Cerebellar cortex (tissue), 1 donor: ENCODE measurements around the gene PEX1.
"Not testable (repeated sequence)": the region's sequence is repeated elsewhere in the genome, so short reads cannot be mapped to it uniquely, and the experiment has no call there.

Experiments used
- DNase-seq: peaks from one replicate; pipeline ENCODE4 v3.0.0-alpha.2; 2015; ENCODE audit warnings: low spot score

The PEX1 gene

DNA sequence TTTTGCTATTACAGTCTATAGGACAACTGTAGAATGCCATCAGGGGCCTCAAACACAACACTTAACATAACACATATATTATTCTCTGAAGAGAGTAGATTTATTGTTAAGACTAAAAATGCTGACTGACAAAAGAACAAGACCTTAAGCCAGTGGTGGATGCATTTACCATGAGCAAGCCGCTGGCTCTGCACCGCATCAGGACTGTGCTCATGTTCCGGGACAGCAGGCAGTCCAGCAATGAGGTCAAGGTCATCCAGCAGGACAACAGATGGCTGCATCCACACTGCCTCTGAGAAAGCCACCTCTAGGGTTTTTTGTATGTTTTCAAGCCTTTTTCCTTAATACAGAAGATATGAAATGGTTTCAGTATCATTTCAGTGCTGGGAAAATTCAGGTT is 23.8 kb downstream of the PEX1 start:
- DNase-seq = no peak

DNA sequence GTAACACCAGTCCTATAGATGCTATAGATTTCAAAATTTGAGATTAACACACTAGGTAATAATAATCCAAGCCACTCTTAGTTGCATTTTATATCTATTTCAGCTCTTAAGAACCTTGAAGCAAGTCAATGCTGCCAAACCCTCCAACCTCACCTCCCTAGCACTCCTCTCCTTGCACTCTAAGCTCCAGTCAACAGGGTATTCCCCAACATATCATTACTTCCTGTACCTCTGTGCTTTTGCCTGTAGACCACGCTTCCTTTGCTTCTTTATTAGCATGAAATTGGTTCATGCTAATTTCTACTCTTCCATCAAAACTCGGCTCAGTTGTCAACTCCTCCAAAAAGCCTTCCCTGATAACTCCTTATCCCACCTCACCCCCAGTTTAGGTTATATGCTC is 24.6 kb downstream of the PEX1 start:
- no peak for DNase-seq

DNA sequence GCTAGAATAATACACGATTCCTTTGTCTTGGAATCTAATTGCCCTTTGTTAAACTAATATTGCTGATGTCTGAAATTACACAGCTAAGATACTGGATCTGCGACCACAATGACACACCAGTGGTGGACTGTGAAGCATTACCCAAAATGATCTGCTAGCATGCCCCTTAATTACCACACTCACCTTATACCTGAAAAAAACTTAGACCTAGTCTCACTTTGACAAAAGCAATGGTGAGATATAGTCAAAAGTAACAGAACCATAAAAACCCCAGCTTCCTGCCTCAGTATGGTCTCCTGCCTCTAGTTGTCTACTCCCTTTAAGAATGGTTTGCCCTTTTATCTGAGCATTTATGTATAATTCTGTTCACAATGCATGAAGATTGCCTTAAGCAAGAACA is 29.8 kb downstream of the PEX1 start:
- DNase-seq = no peak

DNA sequence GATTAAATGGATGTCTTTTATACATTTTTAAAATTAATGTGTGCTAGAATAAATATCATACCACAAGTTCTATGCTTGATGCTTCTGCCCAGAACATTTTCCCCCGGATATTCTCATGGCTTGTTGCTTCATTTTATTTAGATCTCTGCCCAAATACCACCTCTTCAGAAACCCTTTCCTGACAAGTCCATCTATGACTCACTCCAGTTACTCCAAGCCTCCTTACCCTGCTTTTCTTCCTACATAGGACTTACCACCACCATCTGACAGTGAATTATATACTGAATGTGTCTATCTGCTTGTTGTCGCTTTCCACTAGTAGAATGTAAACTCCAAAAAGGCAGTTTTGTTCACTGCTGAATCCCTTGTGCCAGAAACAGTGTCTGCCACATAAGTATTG is 31.4 kb downstream of the PEX1 start:
- no peak for DNase-seq

DNA sequence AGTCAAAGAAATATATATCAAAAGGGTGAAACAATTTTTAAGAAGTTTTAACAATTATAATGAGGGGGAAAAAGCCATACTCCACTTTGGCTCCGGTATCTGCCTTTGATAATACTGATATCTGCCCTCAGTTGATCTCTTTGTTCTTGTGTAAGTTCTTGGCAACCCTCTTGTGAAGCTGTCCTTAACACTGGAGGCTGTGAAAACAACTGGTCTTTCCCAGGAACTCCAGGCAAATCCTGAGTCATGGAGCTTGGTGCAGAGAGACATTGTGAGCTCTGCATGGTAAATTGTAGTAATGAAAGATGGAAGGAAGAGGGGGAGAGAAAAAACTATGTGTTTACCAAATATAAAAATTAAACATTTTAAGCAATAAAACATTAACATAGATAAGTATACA is 38.7 kb downstream of the PEX1 start:
- no peak for DNase-seq

DNA sequence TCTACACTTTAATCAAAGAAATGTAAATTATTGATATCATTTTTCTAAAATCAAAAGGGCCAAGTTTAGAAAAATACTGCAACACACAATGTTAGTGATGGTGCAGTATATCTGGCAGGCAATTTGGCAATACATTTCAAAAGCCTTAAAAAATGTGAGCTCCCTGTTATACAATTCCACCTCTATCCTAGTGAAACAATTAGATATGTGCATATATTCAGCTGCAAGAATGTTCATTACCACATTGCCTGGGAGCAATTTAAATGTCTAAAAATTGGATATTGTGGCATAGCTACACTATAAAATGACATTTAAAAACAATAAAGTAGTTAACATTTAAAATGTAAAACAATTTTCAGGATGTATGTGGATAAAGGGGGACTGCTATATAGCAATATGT is 40.5 kb downstream of the PEX1 start:
- no peak for DNase-seq

DNA sequence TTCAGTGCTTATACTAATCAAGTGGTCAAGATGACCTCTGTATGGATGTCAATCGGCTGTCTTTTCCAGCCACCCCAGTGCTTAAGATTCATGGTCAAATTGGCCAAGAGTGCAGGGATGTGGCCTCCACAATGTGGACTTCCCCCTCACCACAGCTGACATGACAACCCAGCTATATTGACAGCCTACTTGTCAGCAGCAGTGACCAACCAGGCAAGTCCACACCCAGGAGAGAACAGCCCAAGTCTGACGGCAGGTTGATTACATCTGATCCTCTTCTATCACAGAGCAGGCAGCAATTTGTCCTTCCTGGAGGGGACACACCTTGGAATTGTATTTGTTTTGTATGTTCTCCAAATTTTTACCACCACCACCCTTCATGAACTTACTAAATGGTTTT is 42.3 kb downstream of the PEX1 start:
- no peak for DNase-seq

DNA sequence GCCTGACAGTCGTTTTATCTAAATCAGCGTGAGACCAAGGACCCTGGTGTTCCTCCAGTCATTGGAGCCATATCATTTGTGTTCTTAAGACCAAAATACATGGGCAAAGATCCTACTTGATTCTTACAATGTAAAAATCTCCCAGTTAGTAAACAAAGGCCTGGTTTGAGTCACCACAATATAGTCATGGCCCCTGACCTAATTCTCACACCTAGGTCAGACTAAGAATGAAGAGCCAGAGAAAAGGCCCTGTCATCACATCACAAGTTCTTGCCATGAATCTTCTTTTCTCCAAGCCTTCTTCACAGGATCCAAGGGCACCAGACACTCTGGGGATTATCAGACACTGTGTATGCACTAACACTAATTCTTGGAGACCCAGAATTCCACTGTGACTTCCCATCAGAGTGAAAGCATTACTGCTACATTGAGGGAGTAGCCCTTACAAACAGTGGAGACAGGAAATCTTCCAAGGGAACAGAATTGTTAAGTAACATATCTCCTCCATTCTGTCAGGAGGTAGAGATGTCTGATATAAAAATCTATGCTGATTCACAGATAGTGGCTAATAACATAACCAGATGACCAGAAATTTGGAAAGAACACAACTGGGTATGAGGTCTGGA is 42.9 kb downstream of the PEX1 start:
- DNase-seq = no peak

DNA sequence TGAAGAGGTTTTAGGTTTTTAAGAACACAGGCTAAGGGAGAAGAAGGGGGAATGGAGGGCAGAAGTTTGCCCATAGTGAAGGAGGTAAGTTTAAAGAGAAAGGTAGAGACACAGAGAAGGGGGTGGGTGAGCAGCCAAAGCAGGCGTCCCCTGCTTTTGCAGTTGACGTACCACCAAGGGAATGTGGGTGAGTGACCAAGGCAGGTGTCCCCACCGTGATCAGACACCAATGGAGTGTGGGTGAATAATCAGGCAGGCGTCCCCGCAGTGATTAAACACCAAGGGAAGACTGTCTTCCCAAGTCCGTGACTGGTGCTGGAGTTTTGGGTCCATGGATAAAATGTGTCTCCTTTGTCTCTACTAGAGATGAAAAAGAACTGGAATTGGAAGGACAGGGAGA is 44.1 kb downstream of the PEX1 start:
- DNase-seq = not testable (repeated sequence)

DNA sequence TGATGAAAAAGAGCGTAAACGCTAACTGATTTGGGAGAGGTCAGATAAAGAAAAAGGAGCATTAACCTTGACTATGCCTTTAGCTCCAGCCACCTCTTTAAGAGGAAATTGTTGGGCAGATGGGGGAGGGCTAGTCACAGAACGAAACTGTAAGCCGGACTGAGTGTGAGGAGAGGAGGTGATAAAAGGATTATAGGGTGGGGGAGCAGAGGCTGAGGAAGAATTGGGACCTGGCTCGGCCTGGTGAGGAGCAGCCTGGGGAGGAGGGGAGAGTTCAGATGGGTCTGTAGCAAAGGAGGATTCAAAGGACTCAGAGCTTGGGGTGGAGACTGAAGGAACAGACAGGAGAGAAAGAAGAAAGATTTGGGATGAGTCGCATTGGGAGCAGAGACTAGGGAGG is 44.7 kb downstream of the PEX1 start:
- DNase-seq = not testable (repeated sequence)

DNA sequence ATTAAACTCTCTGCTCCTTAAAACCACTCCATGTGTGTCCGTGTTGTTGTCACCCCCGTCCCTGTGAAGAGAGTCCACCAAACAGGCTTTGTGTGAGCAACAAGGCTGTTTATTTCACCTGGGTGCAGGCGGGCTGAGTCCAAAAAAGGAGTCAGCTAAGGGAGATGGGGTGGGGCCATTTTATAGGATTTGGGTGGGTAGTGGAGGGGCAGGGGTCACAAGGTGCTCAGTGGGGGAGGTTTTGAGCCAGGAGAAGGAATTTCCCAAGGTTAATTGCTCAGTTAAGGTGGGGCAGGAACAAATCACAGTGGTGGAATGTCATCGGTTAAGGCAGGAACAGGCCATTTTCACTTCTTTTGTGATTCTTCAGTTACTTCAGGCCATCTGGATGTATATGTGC is 49.2 kb downstream of the PEX1 start:
- DNase-seq = not testable (repeated sequence)

DNA sequence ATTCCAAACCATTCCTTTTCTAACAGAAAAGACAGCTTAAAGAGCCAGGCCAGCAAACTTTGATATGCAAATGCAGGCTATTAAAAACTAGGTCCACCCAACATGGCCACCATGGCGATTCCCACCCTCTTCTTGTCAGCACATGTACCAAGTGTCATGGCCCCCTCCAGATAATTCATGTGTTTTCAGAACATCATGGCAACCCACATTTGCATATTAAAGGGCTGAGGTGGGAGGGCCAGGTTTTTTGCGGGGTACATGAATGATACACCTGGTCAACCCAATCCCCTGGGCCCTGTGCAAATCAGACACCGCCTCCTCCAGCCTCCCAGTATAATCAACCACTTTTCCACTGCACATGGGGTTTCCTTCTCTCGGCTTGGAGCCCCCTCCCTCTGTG is 49.6 kb downstream of the PEX1 start:
- no peak for DNase-seq

DNA sequence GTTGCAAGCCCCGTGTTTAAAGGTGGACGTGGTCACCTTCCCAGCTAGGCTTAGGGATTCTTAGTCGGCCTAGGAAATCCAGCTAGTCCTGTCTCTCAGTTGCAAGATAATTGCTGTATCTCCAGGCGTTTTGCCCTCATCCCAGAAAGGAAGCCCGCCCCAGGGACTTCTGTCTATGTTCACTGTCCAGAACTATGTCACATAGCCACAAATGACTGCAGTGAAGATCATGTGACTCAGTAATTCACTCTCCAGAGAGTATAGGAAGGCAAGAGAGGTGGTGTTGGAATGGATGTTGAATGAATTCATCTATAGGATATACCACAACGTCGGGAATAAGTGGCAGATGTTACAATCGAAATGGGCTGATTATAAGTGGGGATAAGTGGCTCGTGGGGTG is 50.2 kb downstream of the PEX1 start:
- no peak for DNase-seq

DNA sequence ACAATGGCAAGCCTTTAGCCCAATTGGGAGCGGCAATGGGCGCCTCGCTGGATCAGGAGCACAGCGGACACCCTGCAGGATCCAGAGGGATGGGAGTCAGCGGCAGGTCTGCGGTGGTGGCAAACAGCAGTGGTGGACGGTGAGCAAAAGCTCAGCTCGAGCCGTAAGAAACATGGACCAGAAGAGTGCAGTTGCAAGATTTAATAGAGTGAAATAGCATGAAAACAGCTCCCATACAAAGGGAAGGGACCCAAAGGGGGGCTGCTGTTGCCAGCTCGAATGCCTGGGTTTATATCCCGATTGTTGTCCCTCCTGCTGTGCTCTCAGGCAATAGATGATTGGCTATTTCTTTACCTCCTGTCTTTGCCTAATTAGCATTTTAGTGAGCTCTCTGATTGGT is 50.6 kb downstream of the PEX1 start, which contains the start of gene ERVW-1:
TSS of gene ERVW-1 (minus strand) at position 266 of the 400 bp plus-strand sequence. CDS start 7,565 bp downstream, outside the sequence.
- not testable (repeated sequence) for DNase-seq

DNA sequence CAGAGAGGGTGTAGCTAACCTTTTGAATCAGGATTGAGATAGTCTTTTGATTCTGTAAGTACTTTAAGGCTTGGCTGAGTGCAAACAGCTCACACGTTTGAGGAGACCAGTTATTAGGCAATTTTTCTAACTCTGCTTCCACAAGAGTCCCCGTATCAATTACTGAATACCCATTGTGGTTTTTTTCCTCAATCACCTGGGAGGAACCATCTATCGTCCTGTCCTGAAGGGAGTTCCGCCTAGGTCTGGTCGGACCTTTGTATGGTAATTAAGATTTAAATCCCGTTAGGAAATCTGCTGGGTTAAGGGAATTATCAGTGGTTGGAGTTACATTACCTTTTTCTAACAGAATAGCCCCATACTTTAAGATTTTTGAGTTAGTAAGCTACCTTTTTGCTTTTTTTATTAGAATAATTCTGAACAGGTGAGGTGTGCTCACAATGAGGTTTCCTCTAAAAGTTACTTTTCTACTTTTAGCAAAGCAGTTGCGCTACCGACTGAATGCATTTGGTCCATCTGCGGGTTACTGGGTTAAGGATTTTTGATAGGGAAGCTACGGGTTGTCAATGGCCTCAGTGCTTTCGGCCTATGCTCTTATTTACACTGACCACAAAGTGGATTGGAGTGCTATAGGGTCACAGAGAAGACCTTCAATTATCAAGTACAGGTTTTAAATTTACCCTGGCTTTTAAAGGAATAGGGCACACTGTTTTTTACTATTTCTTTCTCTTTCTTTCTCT is 52.3 kb downstream of the PEX1 start:
- DNase-seq = not testable (repeated sequence)

DNA sequence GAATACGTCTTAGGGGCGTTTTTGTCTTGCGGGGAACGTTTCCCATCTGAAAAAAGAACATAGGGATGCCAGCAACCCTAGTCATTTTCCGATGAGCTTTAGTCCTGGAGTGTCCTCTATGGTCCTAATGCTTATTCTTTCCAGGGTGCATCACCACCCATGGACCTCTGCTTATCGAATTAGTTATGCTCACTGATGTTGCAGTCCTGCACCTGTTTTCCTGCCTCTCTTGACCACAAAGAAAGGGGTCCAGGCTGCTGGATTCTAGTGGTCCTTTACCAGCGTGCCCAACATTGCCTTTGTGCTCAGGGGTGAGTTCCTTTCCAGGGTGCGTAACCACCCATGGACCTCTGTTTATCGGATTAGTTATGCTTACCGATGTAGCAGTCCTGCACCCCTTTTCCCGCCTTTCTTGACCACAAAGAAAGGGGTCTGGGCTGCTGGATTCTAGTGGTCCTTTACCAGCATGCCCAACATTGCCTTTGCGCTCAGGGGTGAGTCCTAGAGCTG is 53.0 kb downstream of the PEX1 start:
- not testable (repeated sequence) for DNase-seq

DNA sequence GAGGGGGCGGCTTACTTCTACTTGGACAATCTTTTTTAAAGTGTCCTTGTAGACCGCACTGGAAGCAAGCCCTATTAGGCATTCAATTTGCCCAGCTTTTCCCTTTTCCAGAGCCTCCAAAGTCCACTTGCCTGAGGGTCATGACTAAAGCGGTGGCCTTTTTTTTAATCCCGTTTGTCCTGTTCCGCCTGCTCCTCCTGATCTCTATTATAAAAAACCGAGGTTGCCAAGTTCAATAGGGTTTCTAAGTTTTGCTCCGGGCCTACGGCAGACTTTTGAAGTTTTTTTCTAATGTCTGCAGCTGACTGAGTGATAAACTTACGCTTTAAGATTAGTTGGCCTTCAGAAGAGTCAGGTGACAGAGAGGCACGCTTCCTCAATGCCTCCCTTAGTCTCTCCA is 54.3 kb downstream of the PEX1 start:
- not testable (repeated sequence) for DNase-seq

DNA sequence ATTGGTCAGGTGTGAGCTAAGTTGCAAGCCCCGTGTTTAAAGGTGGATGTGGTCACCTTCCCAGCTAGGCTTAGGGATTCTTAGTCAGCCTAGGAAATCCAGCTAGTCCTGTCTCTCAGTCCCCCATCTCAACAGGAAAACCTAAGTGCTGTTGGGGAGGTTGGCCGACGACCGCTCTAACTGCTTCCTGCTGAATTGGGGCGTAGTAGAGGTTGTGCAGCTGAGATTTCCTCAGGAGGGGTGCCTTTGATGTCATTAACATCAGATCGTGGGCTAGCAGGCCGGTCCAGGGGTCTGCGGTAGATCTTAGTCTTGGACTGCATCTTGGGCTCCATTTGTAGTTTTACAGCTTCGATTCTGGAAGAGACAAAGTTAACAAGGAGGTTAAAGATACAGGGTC is 59.7 kb downstream of the PEX1 start:
- DNase-seq = not testable (repeated sequence)

DNA sequence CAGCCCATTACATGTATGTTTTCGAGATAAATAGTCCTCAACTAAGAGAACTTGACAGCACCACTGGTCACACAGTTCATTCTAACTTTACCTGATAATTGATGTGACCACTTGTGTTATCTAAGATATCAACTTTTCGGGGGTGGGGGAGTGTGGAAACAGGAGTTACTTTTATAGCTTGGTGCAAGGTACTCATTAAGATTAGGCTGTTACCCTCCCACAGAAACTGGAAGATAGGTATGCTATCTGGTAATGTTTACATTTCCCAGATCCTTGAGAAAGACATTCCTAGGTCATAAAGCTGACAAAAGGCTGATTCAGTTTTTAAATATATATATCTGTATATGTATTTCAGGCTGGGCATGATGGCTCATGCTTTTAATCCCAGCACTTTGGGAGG is 61.6 kb downstream of the PEX1 start:
- no peak for DNase-seq

DNA sequence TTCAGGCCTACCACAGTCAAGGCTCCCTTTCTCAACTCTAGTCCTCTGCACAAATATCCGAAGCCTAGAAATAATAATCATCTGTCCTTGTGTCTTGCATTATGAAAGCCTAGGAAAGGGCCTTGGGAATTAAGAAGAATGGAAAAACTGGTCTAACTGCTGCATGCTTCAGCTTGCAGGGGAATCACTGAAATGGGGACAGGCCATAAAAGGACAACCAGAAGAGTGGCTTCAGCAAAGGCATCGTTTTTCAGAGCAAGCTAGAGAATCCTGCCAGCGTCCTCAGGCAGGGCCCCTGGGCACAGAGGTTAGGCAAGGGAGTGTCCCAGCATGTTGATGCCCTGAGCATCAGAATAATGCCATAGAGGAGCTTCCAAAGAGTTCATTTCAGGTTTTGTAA is 63.8 kb downstream of the PEX1 start:
- no peak for DNase-seq

DNA sequence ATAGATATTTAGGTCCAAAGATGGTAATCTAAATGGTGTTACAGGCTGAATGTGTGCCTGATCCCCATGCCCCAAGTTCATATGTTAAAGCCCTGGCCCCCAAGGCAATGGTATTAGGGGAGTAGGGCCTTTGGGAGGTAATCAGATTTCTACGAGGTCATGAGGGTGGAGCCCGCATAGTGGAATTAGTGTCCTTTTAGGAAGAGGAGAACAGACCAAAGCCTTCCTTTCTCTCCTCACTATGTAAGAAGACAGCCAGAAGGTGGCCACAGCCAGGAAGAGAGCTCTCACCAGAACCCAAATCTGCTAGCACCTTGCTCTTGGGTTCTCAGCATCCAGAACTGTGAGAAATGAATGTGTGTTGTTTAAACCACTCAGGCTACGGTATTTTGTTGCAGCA is 65.8 kb downstream of the PEX1 start:
- no peak for DNase-seq

DNA sequence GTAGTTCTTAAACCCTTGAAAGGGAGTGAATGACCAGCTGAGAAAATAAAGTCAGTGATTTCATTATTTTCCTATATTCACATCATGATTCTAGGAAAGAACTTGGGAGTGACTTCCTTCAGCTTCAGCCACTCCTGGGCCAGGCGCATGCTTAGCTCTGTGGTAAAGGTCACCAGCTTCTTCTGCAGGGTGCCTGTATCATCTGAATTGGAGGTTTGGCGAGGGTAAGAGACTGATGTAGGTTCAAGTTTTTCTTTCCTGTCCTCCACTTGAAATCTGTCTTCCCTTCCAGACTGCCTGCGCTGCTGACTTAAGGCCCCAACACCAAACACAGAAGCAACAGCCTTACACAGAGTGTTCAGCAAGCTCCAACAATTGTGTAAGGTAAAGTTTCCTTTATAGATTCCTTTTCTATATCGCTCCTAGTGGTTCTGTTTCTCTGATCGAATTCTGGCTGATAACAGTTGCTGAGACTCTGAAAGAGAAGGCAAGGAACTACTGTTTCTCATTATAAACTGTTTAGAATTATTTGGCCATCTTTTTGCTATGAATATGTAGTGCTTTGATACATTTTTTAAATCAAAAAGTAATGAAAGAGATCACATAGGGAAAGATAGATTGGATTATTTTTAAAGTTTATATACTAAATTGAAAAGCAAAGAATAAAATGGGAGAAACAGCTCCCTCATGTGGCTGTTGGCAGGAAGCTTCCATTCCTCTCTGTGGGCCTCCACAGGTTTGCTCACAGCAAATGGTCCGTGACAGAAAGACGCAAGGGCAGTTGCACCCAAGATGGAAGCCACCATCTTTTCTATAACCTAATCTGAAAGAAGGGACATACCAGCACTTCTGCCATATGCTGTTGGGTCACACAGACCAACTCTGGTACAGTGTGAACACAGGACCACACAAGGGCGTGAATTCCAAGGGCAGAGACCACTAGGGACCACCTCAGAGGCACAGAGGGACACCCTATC is 67.0 kb downstream of the PEX1 start:
- peak; percentile 46 for DNase-seq
